Midbrain (tissue), 1 donor: ENCODE measurements around the gene MBD3L3.
"Not testable (repeated sequence)": the region's sequence is repeated elsewhere in the genome, so short reads cannot be mapped to it uniquely, and the experiment has no call there.

Experiments
- DNase-seq: peaks from one replicate; lab custom pipeline; 2025; lab: John Stamatoyannopoulos, UW

Gene MBD3L3

GRCh38 chr19:7058576-7058975, at the start of gene MBD3L3:
Gene MBD3L3, minus strand, starts transcription at chr19:7058676. Its CDS starts 71 bp downstream, at chr19:7058605.
- not testable (repeated sequence) for DNase-seq

DNA sequence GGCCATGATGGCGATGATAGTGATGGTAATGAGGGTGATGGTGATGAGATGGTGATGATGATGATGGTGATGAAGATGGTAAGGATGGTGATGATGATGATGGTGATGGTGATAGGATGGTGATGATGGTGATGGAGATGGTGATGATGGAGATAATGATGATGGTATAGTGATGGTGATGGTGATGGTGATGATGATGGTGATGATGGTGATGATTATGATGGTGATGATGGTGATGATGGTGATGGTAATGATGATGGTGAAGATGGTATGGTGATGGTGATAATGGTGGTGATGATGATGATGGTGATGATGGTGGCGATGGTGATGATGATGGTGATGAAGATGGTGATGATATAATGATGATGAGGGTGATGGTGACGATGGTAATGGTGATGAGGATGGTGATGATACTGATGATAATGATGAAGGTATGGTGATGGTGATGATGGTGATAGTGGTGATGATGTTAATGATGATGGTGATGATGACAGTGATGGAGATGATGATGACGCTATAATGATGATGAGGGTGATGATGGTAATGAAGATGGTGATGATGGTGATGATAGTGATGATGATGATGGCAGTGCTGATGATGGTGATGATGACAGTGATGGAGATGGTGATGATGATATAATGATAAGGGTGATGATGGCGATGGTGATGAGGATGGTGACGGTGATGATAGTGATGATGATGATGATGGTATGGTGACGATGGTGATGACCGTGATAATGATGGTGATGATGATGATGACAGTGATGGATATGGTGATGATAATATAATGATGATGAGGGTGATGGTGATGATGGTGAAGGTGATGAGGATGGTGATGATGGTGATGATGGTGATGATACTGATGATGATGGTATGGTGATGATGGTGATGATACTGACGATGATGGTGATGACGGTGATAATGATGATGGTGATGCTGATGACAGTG, 48.5 kb upstream of the MBD3L3 start:
- no peak for DNase-seq

DNA sequence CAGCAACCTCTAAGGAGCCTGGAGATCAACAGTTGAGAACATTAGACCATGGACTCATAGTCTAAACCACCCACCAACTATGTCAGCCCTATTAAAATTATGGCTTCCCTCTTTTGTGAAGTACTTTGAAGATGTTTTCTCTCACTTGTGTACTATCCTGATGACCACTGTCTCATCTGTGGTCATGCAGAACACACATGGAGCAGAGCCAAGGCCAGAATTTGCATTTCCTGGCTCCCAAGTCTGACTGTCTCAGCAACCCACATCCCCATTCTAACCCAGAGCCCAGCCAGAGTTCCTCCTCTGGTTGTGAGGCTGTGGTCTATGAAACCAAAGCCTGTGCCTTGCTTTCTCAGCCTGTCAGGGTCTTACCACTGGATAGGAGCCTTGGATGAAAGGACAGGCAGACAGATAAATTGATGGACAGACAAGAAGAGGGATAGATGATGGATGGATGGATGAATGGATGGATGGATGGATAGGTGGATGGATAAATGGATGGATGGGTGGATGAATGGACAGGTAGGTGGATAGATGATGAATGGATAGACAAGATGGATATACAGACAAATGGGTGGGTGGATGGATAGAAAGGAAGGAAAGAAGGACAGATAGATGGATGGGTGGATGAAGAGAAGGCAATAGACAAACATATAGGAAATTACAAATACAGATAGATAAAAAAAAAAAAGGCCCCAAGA, 46.4 kb upstream of the MBD3L3 start:
- peak; percentile 15 for DNase-seq

DNA sequence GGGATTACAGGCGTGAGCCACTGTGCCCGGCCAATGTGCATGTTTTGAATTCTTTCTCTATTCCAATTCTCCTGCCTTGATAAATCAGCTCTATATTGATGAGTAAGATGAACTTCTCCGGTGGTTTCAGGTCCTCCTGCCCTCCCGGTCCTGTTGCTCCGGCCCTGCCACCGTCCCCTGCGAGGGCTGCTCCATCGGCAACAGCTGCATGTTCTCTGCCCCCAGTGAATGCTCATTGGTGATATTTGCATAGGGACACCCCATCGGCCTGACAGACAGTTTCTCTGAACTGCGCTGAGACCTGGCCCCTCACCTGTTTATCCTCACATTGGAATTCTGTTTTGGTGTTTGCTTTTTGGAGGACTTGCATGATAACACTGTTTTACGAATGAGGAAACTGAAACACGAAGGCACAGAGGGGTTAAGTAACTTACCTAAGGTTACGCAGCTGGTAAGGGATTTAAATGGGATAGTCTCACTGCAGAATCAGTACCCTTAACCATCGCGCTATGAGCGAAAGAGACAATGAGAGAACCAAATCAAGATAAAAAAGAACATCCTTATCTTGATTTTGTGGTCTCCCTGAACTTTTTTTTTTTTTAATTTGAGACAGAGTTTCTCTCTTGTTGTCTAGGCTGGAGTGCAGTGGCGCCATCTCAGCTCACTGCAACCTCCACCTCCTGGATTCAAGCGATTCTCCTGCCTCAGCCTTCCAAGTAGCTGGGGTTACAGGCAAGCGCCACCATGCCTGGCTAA, 43.2 kb upstream of the MBD3L3 start:
- no peak for DNase-seq

DNA sequence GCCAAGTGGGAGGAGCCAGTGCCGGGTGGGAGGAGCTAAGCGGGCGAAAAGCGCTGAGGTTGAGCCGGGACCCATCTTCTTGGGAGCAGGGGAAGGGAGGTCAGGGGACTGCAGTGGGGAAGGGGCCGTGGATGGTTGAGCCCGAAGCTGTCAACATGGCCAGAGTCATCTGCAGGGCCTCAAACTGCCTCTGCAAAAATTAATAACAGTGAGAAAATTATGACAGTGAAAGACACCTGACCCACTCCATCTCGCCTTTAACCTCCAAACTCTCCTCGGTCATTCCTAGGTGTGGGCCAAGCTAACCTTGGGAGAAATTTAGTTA, 41.1 kb upstream of the MBD3L3 start:
- DNase-seq, result no peak

GRCh38 chr19:7098701-7099596, 40.5 kb upstream of the MBD3L3 start:
- peak; percentile 93 for DNase-seq

- no peak for DNase-seq
These were observed 39.6 kb upstream of the MBD3L3 start for GRCh38 chr19:7098096-7098495.

- no peak for DNase-seq
These were observed 30.5 kb upstream of the MBD3L3 start for GRCh38 chr19:7088999-7089398.

DNA sequence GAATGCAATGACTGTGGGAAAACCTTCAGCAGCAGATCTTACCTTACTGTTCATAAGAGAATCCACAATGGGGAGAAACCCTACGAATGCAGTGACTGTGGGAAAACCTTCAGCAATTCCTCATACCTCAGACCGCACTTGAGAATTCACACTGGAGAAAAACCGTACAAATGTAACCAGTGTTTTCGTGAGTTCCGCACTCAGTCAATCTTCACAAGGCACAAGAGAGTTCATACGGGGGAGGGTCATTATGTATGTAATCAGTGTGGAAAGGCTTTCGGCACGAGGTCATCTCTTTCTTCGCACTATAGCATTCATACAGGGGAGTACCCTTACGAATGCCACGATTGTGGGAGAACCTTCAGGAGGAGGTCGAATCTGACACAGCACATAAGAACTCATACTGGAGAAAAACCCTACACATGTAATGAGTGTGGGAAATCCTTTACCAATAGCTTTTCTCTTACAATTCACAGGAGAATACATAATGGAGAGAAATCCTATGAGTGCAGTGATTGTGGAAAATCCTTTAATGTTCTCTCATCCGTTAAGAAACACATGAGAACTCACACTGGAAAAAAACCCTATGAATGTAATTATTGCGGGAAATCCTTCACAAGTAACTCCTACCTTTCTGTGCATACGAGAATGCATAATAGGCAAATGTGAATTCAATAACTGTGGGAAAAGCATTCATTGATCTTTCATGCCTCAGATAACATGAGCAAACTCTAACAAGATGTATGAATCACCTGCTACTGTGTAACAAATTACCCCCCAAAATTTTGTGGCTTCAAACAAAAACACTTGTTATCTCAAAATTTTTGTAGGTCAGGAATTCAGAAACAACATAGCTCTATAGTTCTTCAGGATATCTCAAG, 24.8 kb upstream of the MBD3L3 start:
- no peak for DNase-seq

DNA sequence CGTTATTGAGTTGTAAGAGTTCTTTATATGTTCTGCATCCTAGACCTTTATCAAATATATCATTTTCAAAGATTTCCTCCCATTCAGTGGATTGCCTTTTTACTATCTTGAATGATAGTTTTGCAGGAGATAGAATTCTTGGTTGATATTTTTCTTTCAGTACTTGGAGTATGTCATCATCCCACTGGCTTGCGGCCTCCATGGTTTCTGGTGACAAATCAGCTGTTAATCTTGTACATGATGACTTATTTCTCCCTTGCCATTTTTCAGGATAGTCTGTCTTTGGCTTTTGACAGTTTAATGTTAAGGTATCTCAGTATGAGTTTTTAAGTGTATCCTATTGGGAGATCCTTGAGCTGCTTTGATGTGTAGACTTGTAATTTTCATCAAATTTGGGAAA, 19.5 kb upstream of the MBD3L3 start:
- no peak for DNase-seq

DNA sequence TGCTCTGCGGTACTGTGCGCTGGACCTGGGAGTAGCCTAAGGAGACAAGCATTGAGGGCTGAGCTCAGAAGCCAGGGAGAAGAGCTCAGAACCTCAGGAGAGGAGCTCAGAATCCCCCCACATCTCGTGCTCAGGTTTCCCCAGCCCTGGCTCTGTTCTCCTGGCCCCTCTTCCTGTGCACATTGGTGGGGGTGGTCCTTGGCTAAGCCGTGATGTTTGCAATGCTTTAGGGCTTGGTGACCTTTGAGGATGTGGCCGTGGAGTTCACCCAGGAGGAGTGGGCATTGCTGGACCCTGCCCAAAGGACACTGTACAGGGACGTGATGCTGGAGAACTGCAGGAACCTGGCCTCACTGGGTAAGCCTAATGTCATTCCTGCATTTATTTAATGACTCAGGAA, 17.7 kb upstream of the MBD3L3 start:
- DNase-seq, result no peak

GRCh38 chr19:7074705-7075282, 16.3 kb upstream of the MBD3L3 start:
- DNase-seq, result no peak

DNA sequence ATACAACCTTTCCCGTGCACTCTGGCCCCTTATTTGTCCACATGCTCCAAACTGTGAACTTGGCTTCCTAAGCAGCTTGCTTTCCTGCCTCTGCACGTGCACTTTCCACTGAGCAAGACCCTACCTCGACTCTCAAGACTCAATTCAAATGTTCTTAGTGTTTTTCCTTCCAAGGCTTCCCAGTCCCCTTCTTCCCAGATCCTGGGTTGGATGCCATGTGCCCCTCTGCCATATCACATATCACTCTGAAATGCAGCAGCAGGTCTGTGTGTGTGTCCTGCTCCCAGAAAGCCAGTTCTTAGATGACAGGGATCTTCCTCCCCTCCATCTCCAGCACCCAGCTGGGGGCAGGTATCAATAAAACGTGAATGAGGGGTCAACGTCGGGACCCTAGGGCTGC, 14.1 kb upstream of the MBD3L3 start:
- DNase-seq, result no peak

DNA sequence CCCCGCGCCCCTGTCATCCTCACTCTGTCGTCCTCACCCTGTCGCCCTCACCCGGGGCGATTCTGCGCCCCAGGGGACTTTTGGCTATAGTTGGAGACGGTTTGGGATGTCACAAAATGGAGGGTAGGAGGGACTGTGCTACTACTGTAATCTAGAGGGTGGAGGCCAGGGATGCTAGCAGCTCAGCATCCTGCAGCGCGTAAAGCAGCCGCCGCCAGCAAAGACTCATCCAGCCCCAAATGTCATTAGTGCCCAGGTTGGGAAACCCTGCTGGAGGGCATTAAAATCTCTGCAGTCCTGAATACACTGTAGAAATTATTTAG, 11.4 kb upstream of the MBD3L3 start:
- no peak for DNase-seq

GRCh38 chr19:7069042-7069903, 10.8 kb upstream of the MBD3L3 start, which contains the start of gene ZNF557:
Gene ZNF557, plus strand, starts transcription at chr19:7069703. Its CDS starts 5,372 bp downstream, at chr19:7075075.
- DNase-seq, result peak; percentile 96

DNA sequence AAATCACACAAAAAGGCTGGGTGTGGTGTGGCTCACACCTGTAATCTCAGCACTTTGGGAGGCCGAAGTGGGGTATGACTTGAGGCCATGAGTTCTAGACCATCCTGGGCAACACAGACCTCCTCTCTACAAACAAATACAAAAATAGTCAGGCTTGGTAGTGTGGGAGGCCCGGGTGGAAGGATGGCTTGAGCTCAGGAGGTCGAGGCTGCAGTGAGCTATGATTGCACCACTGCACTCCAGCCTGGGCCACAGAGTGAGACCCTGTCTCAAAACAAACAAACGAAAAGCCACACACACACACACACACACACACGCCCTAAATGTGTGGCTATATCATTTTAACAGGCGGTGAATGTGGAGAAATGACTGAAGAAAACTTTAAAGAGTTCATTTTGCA, 10.1 kb upstream of the MBD3L3 start:
- DNase-seq, result no peak

DNA sequence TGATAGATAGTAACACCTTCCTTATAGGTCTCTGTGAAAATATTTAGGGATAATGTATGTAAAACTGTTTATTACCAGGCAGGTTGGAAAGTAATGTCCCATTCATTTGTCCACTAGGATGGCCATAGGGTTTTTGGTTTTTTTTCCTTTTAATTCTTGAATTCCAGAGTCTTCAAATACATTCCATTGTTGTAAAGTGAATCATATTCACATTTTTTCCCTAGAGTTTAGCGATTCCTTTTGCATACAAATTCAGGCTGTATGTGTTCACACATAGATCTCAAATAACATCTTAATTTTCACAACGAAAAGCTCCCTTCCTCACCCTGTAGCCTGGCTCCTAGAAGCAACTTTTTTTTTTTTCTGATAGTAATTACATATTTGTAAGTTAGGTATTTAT, 9.2 kb upstream of the MBD3L3 start:
- DNase-seq, result no peak

- not testable (repeated sequence) for DNase-seq
These were observed 8.6 kb upstream of the MBD3L3 start for GRCh38 chr19:7067122-7067521.

DNA sequence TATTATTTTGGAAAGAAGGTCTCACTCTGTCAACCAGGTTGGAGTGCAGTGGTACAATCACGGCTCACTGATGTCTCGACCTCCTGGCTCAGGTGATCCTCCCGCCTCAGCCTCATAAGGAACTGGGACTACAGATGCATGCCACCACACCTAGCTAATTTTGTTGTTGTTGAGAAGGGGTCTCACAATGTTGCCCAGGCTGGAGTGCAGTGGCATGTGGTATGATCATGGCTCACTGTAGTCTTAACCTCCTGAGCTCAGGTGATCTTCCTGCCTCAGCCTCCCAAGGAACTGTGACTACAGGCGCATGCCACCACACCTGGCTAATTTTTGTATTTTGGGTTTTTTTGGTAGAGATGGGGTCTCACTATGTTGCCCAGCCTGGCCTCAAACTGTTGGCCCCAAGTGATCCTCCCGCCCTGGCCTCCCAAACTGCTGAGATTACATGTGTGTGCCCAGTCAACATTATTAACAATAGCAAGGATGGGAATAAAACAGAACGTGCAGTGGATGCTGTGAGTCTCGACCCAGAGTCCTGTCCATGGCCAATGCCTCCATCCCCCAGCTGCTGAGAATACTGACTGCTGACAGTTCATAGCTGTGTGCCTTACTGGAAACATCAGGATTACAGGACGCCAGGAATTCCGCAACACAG, 5.4 kb upstream of the MBD3L3 start:
- no peak for DNase-seq
